Limb (tissue), 2 donors: ENCODE measurements around the gene OGG1.

Source experiments
- DNase-seq, 2 donors: peaks; one replicate each; pipeline ENCODE4 v3.0.0-alpha.2; 2016; ENCODE audit errors: extremely low spot score in 2 of 2

The OGG1 gene

GRCh38 chr3:9727041-9727595 is 22.6 kb upstream of the OGG1 start:
- no peak for DNase-seq

GRCh38 chr3:9727743-9728142 is 22.0 kb upstream of the OGG1 start:
- DNase-seq: no peak

GRCh38 chr3:9729419-9729818 is 20.3 kb upstream of the OGG1 start:
- DNase-seq: no peak

GRCh38 chr3:9730657-9731205 is 19.0 kb upstream of the OGG1 start:
- DNase-seq: no peak

GRCh38 chr3:9731206-9732079 is 18.3 kb upstream of the OGG1 start, which contains the start of gene BRPF1:
Gene BRPF1, plus strand, starts transcription at chr3:9731735. Its CDS starts 2,406 bp downstream, at chr3:9734141.
- peak; percentile 99 to 100 for DNase-seq

- DNase-seq: no peak
These were observed 17.5 kb upstream of the OGG1 start for GRCh38 chr3:9732080-9732739.

- no peak for DNase-seq
These were observed 17.0 kb upstream of the OGG1 start for GRCh38 chr3:9732740-9733115.

- no peak for DNase-seq
These were observed 12.9 kb upstream of the OGG1 start for GRCh38 chr3:9736831-9737230.

GRCh38 chr3:9739181-9739580 is 10.6 kb upstream of the OGG1 start:
- no peak for DNase-seq

- DNase-seq: no peak
These were observed 7.2 kb upstream of the OGG1 start for GRCh38 chr3:9742560-9742959.

- DNase-seq: no peak
These were observed 6.2 kb upstream of the OGG1 start for GRCh38 chr3:9743548-9743947.

GRCh38 chr3:9744162-9744561 is 5.6 kb upstream of the OGG1 start:
- no peak for DNase-seq

- no peak for DNase-seq
These were observed 4.2 kb upstream of the OGG1 start for GRCh38 chr3:9745521-9745920.

- DNase-seq: no peak
These were observed 3.4 kb upstream of the OGG1 start for GRCh38 chr3:9746330-9746729.

- no peak for DNase-seq
These were observed 2.5 kb upstream of the OGG1 start for GRCh38 chr3:9747267-9747666.

- DNase-seq: no peak
These were observed 1.7 kb upstream of the OGG1 start for GRCh38 chr3:9748031-9748430.

GRCh38 chr3:9749296-9749644 is 482 bp upstream of the OGG1 start:
- peak in 1 of 2 donors; percentile 55 for DNase-seq

- no peak for DNase-seq
These were observed 1.0 kb downstream of the OGG1 start for GRCh38 chr3:9750556-9751411.

- no peak for DNase-seq
These were observed 4.9 kb downstream of the OGG1 start for GRCh38 chr3:9754678-9755077.

GRCh38 chr3:9757427-9757826 is 7.7 kb downstream of the OGG1 start:
- DNase-seq: no peak

- DNase-seq: no peak
These were observed 11.2 kb downstream of the OGG1 start for GRCh38 chr3:9760779-9761505.
